Sigmoid colon (tissue), 4 donors: ENCODE data around the gene TRUB2.

Experiments used
- EP300 ChIP-seq, 4 donors: sonication (generic); formaldehyde crosslinking; IDR thresholded peaks; one replicate each; pipeline ENCODE4 v1.6.1; 2017; ENCODE audit warnings: antibody characterized with exemption in 4 of 4
- POLR2A ChIP-seq, 2 donors: fragments of 450-650 bp; IDR thresholded peaks; one replicate each; pipeline ENCODE4 v1.6.1; 2016; ENCODE audit warnings: antibody characterized with exemption in 2 of 2, mild to moderate bottlenecking in 2 of 2, moderate library complexity in 2 of 2
- POLR2AphosphoS5 ChIP-seq, 4 donors: sonication (generic); formaldehyde crosslinking; IDR thresholded peaks; one replicate each; pipeline ENCODE4 v1.6.1; 2017; ENCODE audit warnings: antibody characterized with exemption in 4 of 4
- TF ChIP-seq, protein P1 (sequence below), 4 experiments: fragments of 450-650 bp in 3 of 4; fragments of 200-600 bp in 1 of 4; IDR thresholded peaks; one replicate each; pipeline ENCODE4 v1.5.1; 2016 to 2019; ENCODE audit warnings: antibody characterized with exemption in 4 of 4, mild to moderate bottlenecking in 3 of 4, moderate library complexity in 2 of 4

DNA sequence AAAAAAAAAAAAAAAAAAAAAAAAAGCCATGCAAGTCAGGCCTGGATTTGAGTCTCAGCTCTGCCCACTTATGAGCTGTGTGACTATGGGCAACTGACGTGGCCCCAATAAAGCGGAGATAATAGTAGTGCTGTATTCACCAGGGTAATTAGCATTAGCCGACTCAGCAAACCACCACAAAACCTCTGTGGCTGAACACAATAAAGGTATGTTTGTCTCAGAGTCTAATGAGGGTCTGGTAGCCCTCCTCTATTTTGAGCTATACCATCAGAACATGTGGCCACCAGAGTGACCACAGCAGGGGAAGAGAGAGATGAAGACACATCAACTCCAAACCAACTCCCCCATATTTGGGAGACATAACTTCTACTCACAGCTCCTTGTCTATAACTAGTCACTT, 30.2 kb downstream of the TRUB2 start:
- TF ChIP-seq, protein P1, sequence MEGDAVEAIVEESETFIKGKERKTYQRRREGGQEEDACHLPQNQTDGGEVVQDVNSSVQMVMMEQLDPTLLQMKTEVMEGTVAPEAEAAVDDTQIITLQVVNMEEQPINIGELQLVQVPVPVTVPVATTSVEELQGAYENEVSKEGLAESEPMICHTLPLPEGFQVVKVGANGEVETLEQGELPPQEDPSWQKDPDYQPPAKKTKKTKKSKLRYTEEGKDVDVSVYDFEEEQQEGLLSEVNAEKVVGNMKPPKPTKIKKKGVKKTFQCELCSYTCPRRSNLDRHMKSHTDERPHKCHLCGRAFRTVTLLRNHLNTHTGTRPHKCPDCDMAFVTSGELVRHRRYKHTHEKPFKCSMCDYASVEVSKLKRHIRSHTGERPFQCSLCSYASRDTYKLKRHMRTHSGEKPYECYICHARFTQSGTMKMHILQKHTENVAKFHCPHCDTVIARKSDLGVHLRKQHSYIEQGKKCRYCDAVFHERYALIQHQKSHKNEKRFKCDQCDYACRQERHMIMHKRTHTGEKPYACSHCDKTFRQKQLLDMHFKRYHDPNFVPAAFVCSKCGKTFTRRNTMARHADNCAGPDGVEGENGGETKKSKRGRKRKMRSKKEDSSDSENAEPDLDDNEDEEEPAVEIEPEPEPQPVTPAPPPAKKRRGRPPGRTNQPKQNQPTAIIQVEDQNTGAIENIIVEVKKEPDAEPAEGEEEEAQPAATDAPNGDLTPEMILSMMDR (IDR thresholded peaks at IDR 0.05), result no peak
- TF ChIP-seq POLR2A (IDR thresholded peaks at IDR 0.05) (no peak), POLR2AphosphoS5 (IDR thresholded peaks at IDR 0.05) (no peak), EP300 (IDR thresholded peaks at IDR 0.05) (no peak)
